Activated T-cell treated with anti-CD3 and anti-CD28 coated beads, Interleukin-2, amount 50 U/mL, for 72 hours (primary cell): Measurements from ENCODE around the gene HMHB1. TPM values are rescaled to one million over a fixed set of nuclear protein-coding genes. Genes with fewer than 3 reads are reported as not detected.
"Not testable (repeated sequence)": the region's sequence is repeated elsewhere in the genome, so short reads cannot be mapped to it uniquely, and the experiment has no call there.

ENCODE experiments used
- ATAC-seq, 2 donors: fragments of 150-1000 bp; cut with Tn5 transposase; replicated peaks in 1 of 2; 2 replicates each; pipeline ENCODE4 v1.10.0; 2021; ENCODE audit warnings: moderate library complexity in 2 of 2, mild to moderate bottlenecking in 1 of 2
- DNase-seq, 2 donors: peaks; one replicate each; pipeline ENCODE4 v3.0.0; 2021 to 2022; ENCODE audit warnings: mixed read lengths in 1 of 2
- H3K27ac Mint-ChIP-seq: one replicate; pipeline ENCODE4 v1.8.0; 2022; ENCODE audit warnings: mild to moderate bottlenecking, moderate library complexity, mixed read lengths
- H3K27me3 Mint-ChIP-seq: one replicate; pipeline ENCODE4 v1.8.0; 2022; ENCODE audit warnings: low read depth, mixed read lengths
- H3K36me3 Mint-ChIP-seq, 2 donors: one replicate each; pipeline ENCODE4 v1.8.0; 2022; ENCODE audit warnings: mixed read lengths in 2 of 2, mild to moderate bottlenecking in 1 of 2; ENCODE audit not compliant: insufficient read depth in 2 of 2
- H3K4me1 Mint-ChIP-seq: one replicate; pipeline ENCODE4 v1.8.0; 2022; ENCODE audit warnings: low read depth, mixed read lengths
- H3K4me3 Mint-ChIP-seq, 2 donors: one replicate each; pipeline ENCODE4 v1.8.0; 2022; ENCODE audit warnings: mild to moderate bottlenecking in 2 of 2, mixed read lengths in 2 of 2, moderate library complexity in 2 of 2
- H3K9me3 Mint-ChIP-seq, 2 donors: one replicate each; pipeline ENCODE4 v1.8.0; 2022; ENCODE audit warnings: mixed read lengths in 2 of 2
- total RNA-seq, 2 donors: library from RNA; stranded (reverse); gene quantifications; one replicate each; pipeline ENCODE4 v1.2.3, GENCODE V29; 2022

Gene HMHB1
- total RNA-seq, 2 donors from 2014 or later, result not detected

- no peak for ATAC-seq
Measured at GRCh38 chr5:143788401-143788800, 23.6 kb upstream of the HMHB1 start.

GRCh38 chr5:143790457-143791112 is 21.4 kb upstream of the HMHB1 start:
- no peak overlapping the region for H3K4me3 Mint-ChIP-seq
- DNase-seq, result no peak
- H3K27ac Mint-ChIP-seq, result no peak overlapping the region
- H3K36me3 Mint-ChIP-seq, result no peaks in the 10 kb centered on the region
- no peaks in the 10 kb centered on the region for H3K27me3 Mint-ChIP-seq
- ATAC-seq, result no peak
- H3K4me1 Mint-ChIP-seq, result peaks cover 11% of the 10 kb centered on the region
- no peaks in the 10 kb centered on the region for H3K9me3 Mint-ChIP-seq

More at GRCh38 chr5:143788401-143788800, 23.6 kb upstream of the HMHB1 start:
- Mint-ChIP-seq H3K27me3 (peaks cover 4% of the 10 kb centered on the region), H3K27ac (no peak overlapping the region), H3K4me1 (peaks cover 11% of the 10 kb centered on the region), H3K9me3 (no peaks in the 10 kb centered on the region), H3K4me3 (no peak overlapping the region), H3K36me3 (no peaks in the 10 kb centered on the region)
- DNase-seq, result no peak

- peak overlapping the region; percentile 39 to 63 for H3K4me3 Mint-ChIP-seq
- H3K27ac Mint-ChIP-seq, result peak overlapping the region; percentile 57
- ATAC-seq (no peak), DNase-seq (no peak)
- no peaks in the 10 kb centered on the region for H3K36me3 Mint-ChIP-seq
- H3K27me3 Mint-ChIP-seq, result no peaks in the 10 kb centered on the region
- no peaks in the 10 kb centered on the region for H3K9me3 Mint-ChIP-seq
- H3K4me1 Mint-ChIP-seq, result peaks cover 11% of the 10 kb centered on the region
Measured at GRCh38 chr5:143791848-143792731, 19.9 kb upstream of the HMHB1 start.

GRCh38 chr5:143793249-143793648 is 18.7 kb upstream of the HMHB1 start:
- no peaks in the 10 kb centered on the region for H3K9me3 Mint-ChIP-seq
- H3K4me3 Mint-ChIP-seq, result no peak overlapping the region
- H3K36me3 Mint-ChIP-seq, result no peaks in the 10 kb centered on the region
- no peaks in the 10 kb centered on the region for H3K27me3 Mint-ChIP-seq
- no peak for ATAC-seq
- peaks cover 11% of the 10 kb centered on the region for H3K4me1 Mint-ChIP-seq
- DNase-seq, result no peak
- no peak overlapping the region for H3K27ac Mint-ChIP-seq

GRCh38 chr5:143796125-143796524 is 15.8 kb upstream of the HMHB1 start:
- ATAC-seq, result no peak
- H3K9me3 Mint-ChIP-seq, result no peaks in the 10 kb centered on the region
- no peak overlapping the region for H3K4me3 Mint-ChIP-seq

GRCh38 chr5:143796753-143797152 is 15.2 kb upstream of the HMHB1 start:
- Mint-ChIP-seq H3K9me3 (no peaks in the 10 kb centered on the region), H3K4me1 (peaks cover 9% of the 10 kb centered on the region), H3K27ac (no peak overlapping the region), H3K27me3 (no peaks in the 10 kb centered on the region), H3K4me3 (no peak overlapping the region), H3K36me3 (no peaks in the 10 kb centered on the region)
- DNase-seq, result no peak
- no peak for ATAC-seq

More at GRCh38 chr5:143796125-143796524, 15.8 kb upstream of the HMHB1 start:
- DNase-seq, result no peak
- Mint-ChIP-seq H3K36me3 (no peaks in the 10 kb centered on the region), H3K27ac (no peak overlapping the region), H3K4me1 (peaks cover 11% of the 10 kb centered on the region), H3K27me3 (no peaks in the 10 kb centered on the region)

- no peak for DNase-seq
- H3K4me3 Mint-ChIP-seq, result no peak overlapping the region
- no peaks in the 10 kb centered on the region for H3K36me3 Mint-ChIP-seq
- no peaks in the 10 kb centered on the region for H3K27me3 Mint-ChIP-seq
- no peak overlapping the region for H3K27ac Mint-ChIP-seq
- no peaks in the 10 kb centered on the region for H3K9me3 Mint-ChIP-seq
- no peak for ATAC-seq
- H3K4me1 Mint-ChIP-seq, result no peaks in the 10 kb centered on the region
Measured at GRCh38 chr5:143800715-143801114, 11.2 kb upstream of the HMHB1 start.

- ATAC-seq (no peak), DNase-seq (no peak)
- H3K4me3 Mint-ChIP-seq, result no peak overlapping the region
- H3K36me3 Mint-ChIP-seq, result no peaks in the 10 kb centered on the region
- H3K9me3 Mint-ChIP-seq, result no peaks in the 10 kb centered on the region
- H3K27me3 Mint-ChIP-seq, result no peaks in the 10 kb centered on the region
- H3K27ac Mint-ChIP-seq, result no peak overlapping the region
- H3K4me1 Mint-ChIP-seq, result peaks cover 1% of the 10 kb centered on the region
Measured at GRCh38 chr5:143801252-143801939, 10.6 kb upstream of the HMHB1 start.

GRCh38 chr5:143805861-143806260 is 6.1 kb upstream of the HMHB1 start:
- no peaks in the 10 kb centered on the region for H3K27me3 Mint-ChIP-seq

GRCh38 chr5:143806579-143806978 is 5.4 kb upstream of the HMHB1 start:
- H3K4me3 Mint-ChIP-seq, result peak overlapping the region in 1 of 2 donors; percentile 9

More at GRCh38 chr5:143805861-143806260, 6.1 kb upstream of the HMHB1 start:
- no peak for ATAC-seq
- DNase-seq, result no peak
- H3K27ac Mint-ChIP-seq, result no peak overlapping the region
- H3K4me1 Mint-ChIP-seq, result peaks cover 8% of the 10 kb centered on the region
- H3K36me3 Mint-ChIP-seq, result no peaks in the 10 kb centered on the region
- H3K4me3 Mint-ChIP-seq, result no peak overlapping the region
- no peaks in the 10 kb centered on the region for H3K9me3 Mint-ChIP-seq

GRCh38 chr5:143807401-143807800 is 4.6 kb upstream of the HMHB1 start:
- DNase-seq, result no peak
- H3K27me3 Mint-ChIP-seq, result peaks cover 7% of the 10 kb centered on the region
- no peaks in the 10 kb centered on the region for H3K36me3 Mint-ChIP-seq
- no peaks in the 10 kb centered on the region for H3K9me3 Mint-ChIP-seq
- no peak for ATAC-seq
- H3K27ac Mint-ChIP-seq, result no peak overlapping the region
- H3K4me1 Mint-ChIP-seq, result peaks cover 16% of the 10 kb centered on the region
- H3K4me3 Mint-ChIP-seq, result no peak overlapping the region

More at GRCh38 chr5:143806579-143806978, 5.4 kb upstream of the HMHB1 start:
- ATAC-seq (no peak), DNase-seq (no peak)
- Mint-ChIP-seq H3K27ac (no peak overlapping the region), H3K4me1 (peaks cover 8% of the 10 kb centered on the region), H3K27me3 (peaks cover 6% of the 10 kb centered on the region), H3K36me3 (no peaks in the 10 kb centered on the region), H3K9me3 (no peaks in the 10 kb centered on the region)

- H3K4me1 Mint-ChIP-seq, result peaks cover 18% of the 10 kb centered on the region
- H3K27ac Mint-ChIP-seq, DNase-seq, H3K36me3 Mint-ChIP-seq, H3K4me3 Mint-ChIP-seq, ATAC-seq, H3K9me3 Mint-ChIP-seq, H3K27me3 Mint-ChIP-seq: not testable (repeated sequence)
Measured at GRCh38 chr5:143816370-143816769, 4.4 kb downstream of the HMHB1 start.

- peaks cover 0 to 2% of the 10 kb centered on the region in 2 donors for H3K9me3 Mint-ChIP-seq
- H3K27ac Mint-ChIP-seq, result no peak overlapping the region
- H3K36me3 Mint-ChIP-seq, result no peaks in the 10 kb centered on the region
- no peak overlapping the region for H3K4me3 Mint-ChIP-seq
- peaks cover 6% of the 10 kb centered on the region for H3K27me3 Mint-ChIP-seq
- H3K4me1 Mint-ChIP-seq, result no peaks in the 10 kb centered on the region
- no peak for ATAC-seq
- no peak for DNase-seq
Measured at GRCh38 chr5:143819716-143820115, 7.8 kb downstream of the HMHB1 start.
